NCI-H128 (cell line): ENCODE results near the gene KRTAP10-10.
"Not testable (repeated sequence)": the region's sequence is repeated elsewhere in the genome, so short reads cannot be mapped to it uniquely, and the experiment has no call there.

Experiments
- DNase-seq: peaks from one replicate; lab custom pipeline; 2025; ENCODE audit not compliant: unreplicated experiment; lab: John Stamatoyannopoulos, UW

KRTAP10-10 gene

GRCh38 chr21:44681152-44681551 is 44.0 kb downstream of the KRTAP10-10 start:
- no peak for DNase-seq

GRCh38 chr21:44681861-44682579 is 44.9 kb downstream of the KRTAP10-10 start, which contains the start of gene KRTAP12-1:
Gene KRTAP12-1, minus strand, starts transcription at chr21:44682163. Its CDS starts 40 bp downstream, at chr21:44682123.
- DNase-seq: peak; percentile 55

GRCh38 chr21:44682580-44683151 is 45.5 kb downstream of the KRTAP10-10 start:
- DNase-seq: no peak

- no peak for DNase-seq
Measured at GRCh38 chr21:44684077-44684476, 46.9 kb downstream of the KRTAP10-10 start.

GRCh38 chr21:44684483-44684882 is 47.3 kb downstream of the KRTAP10-10 start:
- no peak for DNase-seq

GRCh38 chr21:44685050-44685449 is 47.9 kb downstream of the KRTAP10-10 start:
- DNase-seq: not testable (repeated sequence)

- DNase-seq: no peak
Measured at GRCh38 chr21:44686000-44686781, 49.0 kb downstream of the KRTAP10-10 start.

- DNase-seq: peak; percentile 5
Measured at GRCh38 chr21:44686843-44687561, 49.8 kb downstream of the KRTAP10-10 start.

- DNase-seq: peak; percentile 34
Measured at GRCh38 chr21:44687671-44688070, 50.5 kb downstream of the KRTAP10-10 start.
